H9 (cell line): ENCODE measurements around the gene LIPA. TPM values are rescaled to one million over a fixed set of nuclear protein-coding genes. Genes with fewer than 3 reads are reported as not detected.

Experiments
- DNase-seq: peaks from one replicate; pipeline ENCODE4 v3.0.0-alpha.2; 2017
- H2AFZ ChIP-seq: one replicate; pipeline ENCODE4 v1.6.1; 2013; ENCODE audit warnings: mild to moderate bottlenecking, low read length, control low read depth, moderate library complexity
- H2AK5ac ChIP-seq: 2 replicates; pipeline ENCODE4 v1.6.1; 2013; ENCODE audit warnings: low read length, control low read depth, mixed read lengths; ENCODE audit not compliant: insufficient read length
- H2BK120ac ChIP-seq: one replicate; pipeline ENCODE4 v1.6.1; 2013; ENCODE audit warnings: low read depth, mild to moderate bottlenecking, low read length, control low read depth, inconsistent platforms; ENCODE audit not compliant: poor library complexity, severe bottlenecking
- H2BK12ac ChIP-seq: 2 replicates; pipeline ENCODE4 v1.6.1; 2013; ENCODE audit warnings: low read length, control low read depth, mixed read lengths, low read depth; ENCODE audit not compliant: insufficient read length
- H2BK15ac ChIP-seq: 2 replicates; pipeline ENCODE4 v1.6.1; 2013; ENCODE audit warnings: low read depth, low read length, control low read depth
- H2BK20ac ChIP-seq: one replicate; pipeline ENCODE4 v1.6.1; 2013; ENCODE audit warnings: low read depth, mild to moderate bottlenecking, low read length, control low read depth, inconsistent platforms; ENCODE audit not compliant: poor library complexity, severe bottlenecking
- H2BK5ac ChIP-seq: 2 replicates; pipeline ENCODE4 v1.6.1; 2013; ENCODE audit warnings: low read length, control low read depth, mixed read lengths; ENCODE audit not compliant: insufficient read length
- H3K14ac ChIP-seq: 2 replicates; pipeline ENCODE4 v1.6.1; 2013; ENCODE audit warnings: low read length, control low read depth; ENCODE audit not compliant: insufficient read depth
- H3K18ac ChIP-seq: 2 replicates; pipeline ENCODE4 v1.6.1; 2013; ENCODE audit warnings: low read depth, mild to moderate bottlenecking, mixed read lengths, low read length, control low read depth; ENCODE audit not compliant: insufficient read length
- H3K23ac ChIP-seq: 2 replicates; pipeline ENCODE4 v1.6.1; 2013; ENCODE audit warnings: low read length, control low read depth, mixed read lengths, low read depth; ENCODE audit not compliant: insufficient read length
- H3K23me2 ChIP-seq: 2 replicates; pipeline ENCODE4 v1.6.1; 2013; ENCODE audit warnings: low read depth, mild to moderate bottlenecking, mixed read lengths, low read length, control low read depth; ENCODE audit not compliant: insufficient read length, poor library complexity, severe bottlenecking
- H3K27ac ChIP-seq: 2 replicates; pipeline ENCODE4 v1.5.1; 2013; ENCODE audit warnings: low read length, control low read depth, mixed read lengths, low read depth; ENCODE audit not compliant: insufficient read length
- H3K27me3 ChIP-seq: 2 replicates; pipeline ENCODE4 v1.6.1; 2013; ENCODE audit warnings: low read length, control low read depth, inconsistent platforms; ENCODE audit not compliant: insufficient read depth
- H3K4ac ChIP-seq: 2 replicates; pipeline ENCODE4 v1.6.1; 2013; ENCODE audit warnings: low read depth, mild to moderate bottlenecking, control low read depth, inconsistent platforms, low read length, moderate library complexity
- H3K4me1 ChIP-seq: 2 replicates; pipeline ENCODE4 v1.6.1; 2013; ENCODE audit warnings: low read length, control low read depth, inconsistent platforms; ENCODE audit not compliant: insufficient read depth
- H3K4me2 ChIP-seq: 2 replicates; pipeline ENCODE4 v1.6.1; 2013; ENCODE audit warnings: low read length, control low read depth, mixed read lengths; ENCODE audit not compliant: insufficient read length, insufficient read depth
- H3K56ac ChIP-seq: 2 replicates; pipeline ENCODE4 v1.6.1; 2013; ENCODE audit warnings: low read depth, mild to moderate bottlenecking, mixed read lengths, low read length, control low read depth; ENCODE audit not compliant: insufficient read length
- H3K79me1 ChIP-seq: 2 replicates; pipeline ENCODE4 v1.6.1; 2013; ENCODE audit warnings: low read depth, mild to moderate bottlenecking, moderate library complexity, low read length, control low read depth, inconsistent platforms; ENCODE audit not compliant: insufficient read depth, poor library complexity, severe bottlenecking
- H3K79me2 ChIP-seq: 2 replicates; pipeline ENCODE4 v1.6.1; 2013; ENCODE audit warnings: low read length, control low read depth, inconsistent platforms; ENCODE audit not compliant: insufficient read depth
- H3K9ac ChIP-seq: 2 replicates; pipeline ENCODE4 v1.6.1; 2013; ENCODE audit warnings: low read length, control low read depth, mixed read lengths; ENCODE audit not compliant: insufficient read length; ENCODE audit errors: extremely low read depth
- H3K9me3 ChIP-seq: one replicate; pipeline ENCODE4 v1.6.1; 2013; ENCODE audit warnings: low read depth, low read length, inconsistent platforms; ENCODE audit not compliant: control insufficient read depth
- H3T11ph ChIP-seq: one replicate; pipeline ENCODE4 v1.6.1; 2013; ENCODE audit warnings: mild to moderate bottlenecking, low read length, control low read depth, inconsistent platforms
- H4K20me1 ChIP-seq: one replicate; pipeline ENCODE4 v1.6.1; 2013; ENCODE audit not compliant: control insufficient read depth, insufficient read length, insufficient read depth
- H4K5ac ChIP-seq: 2 replicates; pipeline ENCODE4 v1.6.1; 2013; ENCODE audit warnings: low read depth, mild to moderate bottlenecking, mixed read lengths, low read length, control low read depth; ENCODE audit not compliant: insufficient read length
- H4K8ac ChIP-seq: replicated peaks from 2 replicates; pipeline ENCODE4 v1.6.1; 2013; ENCODE audit warnings: low read length, control low read depth, mixed read lengths, low read depth; ENCODE audit not compliant: insufficient read length
- H4K91ac ChIP-seq: 2 replicates; pipeline ENCODE4 v1.6.1; 2013; ENCODE audit warnings: low read depth, mild to moderate bottlenecking, moderate library complexity, mixed read lengths, low read length, control low read depth; ENCODE audit not compliant: insufficient read length
- H3K27ac Mint-ChIP-seq, 3 experiments: 2 replicates in 2 of 3; 3 replicates in 1 of 3; pipeline ENCODE4 v1.8.0; 2020 to 2021; ENCODE audit warnings: mixed read lengths in 3 of 3, mild to moderate bottlenecking in 1 of 3, moderate library complexity in 1 of 3
- H3K27me3 Mint-ChIP-seq: 2 replicates; pipeline ENCODE4 v1.8.0; 2021; ENCODE audit warnings: low read depth, mild to moderate bottlenecking, moderate library complexity, mixed read lengths
- H3K36me3 Mint-ChIP-seq, 3 experiments: 2 replicates in 2 of 3; 3 replicates in 1 of 3; pipeline ENCODE4 v1.8.0; 2020 to 2021; ENCODE audit warnings: low read depth in 3 of 3, mixed read lengths in 3 of 3; ENCODE audit not compliant: insufficient read depth in 1 of 3
- H3K4me1 Mint-ChIP-seq, 2 experiments: 2 replicates each; pipeline ENCODE4 v1.8.0; 2020; ENCODE audit warnings: mixed read lengths in 2 of 2
- H3K4me3 Mint-ChIP-seq, 2 experiments: 2 replicates in 1 of 2; 3 replicates in 1 of 2; pipeline ENCODE4 v1.8.0; 2020 to 2021; ENCODE audit warnings: mild to moderate bottlenecking in 2 of 2, mixed read lengths in 2 of 2, moderate library complexity in 1 of 2
- H3K9me3 Mint-ChIP-seq, 2 experiments: 2 replicates in 1 of 2; 3 replicates in 1 of 2; pipeline ENCODE4 v1.8.0; 2020; ENCODE audit warnings: mild to moderate bottlenecking in 2 of 2, mixed read lengths in 2 of 2, moderate library complexity in 1 of 2
- WGBS: extraction: QIAGEN DNeasy Blood & Tissue Kit; methylation state at CpG from one replicate; pipeline ENCODE4 v1.1.7; 2013; ENCODE audit warnings: missing lambda C conversion rate, low lambda C conversion rate, mixed read lengths; ENCODE audit not compliant: insufficient read length; ENCODE audit errors: extremely low coverage; 5-methylcytosine and 5-hydroxymethylcytosine counted together
- total RNA-seq: library from RNA; stranded (reverse); gene quantifications from 2 replicates; pipeline ENCODE4 v1.2.1, GENCODE V29; 2021
- TF ChIP-seq, protein P1 (sequence below): fragments of 200-600 bp; sonication (generic); conservative IDR thresholded peaks from 3 replicates; pipeline ENCODE4 v1.8.0; 2021; ENCODE audit warnings: antibody characterized with exemption, mild to moderate bottlenecking

LIPA gene
- total RNA-seq, 1 experiment from 2014 or later = 20.9 TPM

DNA sequence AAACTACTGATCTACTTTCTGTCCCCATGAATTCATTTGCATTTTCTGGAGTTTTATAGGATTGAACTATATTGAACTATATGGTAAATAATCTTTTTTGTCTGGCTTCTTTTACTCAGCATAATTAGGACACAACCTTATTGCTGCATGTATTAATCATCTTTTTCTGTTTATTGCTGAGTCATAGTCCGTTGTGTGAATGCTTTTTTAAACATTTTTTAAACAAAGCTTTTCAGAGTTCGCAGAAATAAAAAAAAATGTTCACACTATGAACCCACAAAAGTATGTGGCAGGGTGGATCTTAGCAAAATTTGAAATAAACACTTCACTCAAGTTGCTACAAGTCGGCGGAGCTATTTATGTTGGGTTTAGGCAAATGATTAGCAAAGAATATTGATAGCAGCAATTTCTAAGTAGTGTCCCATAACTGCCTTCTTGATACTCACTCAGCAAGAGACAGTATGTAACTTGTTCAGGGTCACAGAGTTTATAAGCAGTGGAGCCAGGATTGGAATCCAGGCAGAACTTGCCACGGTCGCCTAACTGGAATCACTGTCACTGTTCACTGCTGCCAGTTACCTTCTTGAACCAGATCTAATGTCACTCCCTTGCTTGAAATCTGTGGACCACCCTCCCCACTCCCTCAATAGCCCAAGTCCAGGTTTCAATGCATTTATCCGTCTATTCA, 50.1 kb downstream of the LIPA start:
- no peaks in the 10 kb centered on the region for H3K9me3 ChIP-seq
- H3K27me3 ChIP-seq = peaks cover 4% of the 10 kb centered on the region; the same call in 1 of the 2 replicates
- no peaks in the 10 kb centered on the region for H3K79me1 ChIP-seq
- H2AK5ac ChIP-seq = no peak overlapping the region
- H3K23me2 ChIP-seq = peaks cover 3% of the 10 kb centered on the region
- no peak overlapping the region for H2BK20ac ChIP-seq
- H3K23ac ChIP-seq = no peak overlapping the region
- no peak overlapping the region for H3K27ac Mint-ChIP-seq
- H3K4ac ChIP-seq = no peak overlapping the region
- no peak for DNase-seq
- H3K27me3 Mint-ChIP-seq = no peaks in the 10 kb centered on the region
- no peak overlapping the region for H2BK15ac ChIP-seq
- H2BK12ac ChIP-seq = no peak overlapping the region
- H2BK5ac ChIP-seq = no peak overlapping the region
- H3K4me3 Mint-ChIP-seq = no peak overlapping the region
- no peaks in the 10 kb centered on the region for H3K9me3 Mint-ChIP-seq
- peaks cover 9% of the 10 kb centered on the region in 2 experiments for H3K4me1 Mint-ChIP-seq
- no peak overlapping the region for H2AFZ ChIP-seq
- no peaks in the 10 kb centered on the region for H3K4me1 ChIP-seq
- no peak overlapping the region for H3K4me2 ChIP-seq
- no peak overlapping the region for H3K27ac ChIP-seq
- no peak overlapping the region for H3K14ac ChIP-seq
- H3T11ph ChIP-seq = no peak overlapping the region
- H4K5ac ChIP-seq = no peak overlapping the region
- WGBS = no CpG with 5 or more reads among the region's 7 CpGs
- no peaks in the 10 kb centered on the region for H3K36me3 Mint-ChIP-seq
- H3K56ac ChIP-seq = no peak overlapping the region
- H4K91ac ChIP-seq = no peak overlapping the region
- TF ChIP-seq, protein P1, sequence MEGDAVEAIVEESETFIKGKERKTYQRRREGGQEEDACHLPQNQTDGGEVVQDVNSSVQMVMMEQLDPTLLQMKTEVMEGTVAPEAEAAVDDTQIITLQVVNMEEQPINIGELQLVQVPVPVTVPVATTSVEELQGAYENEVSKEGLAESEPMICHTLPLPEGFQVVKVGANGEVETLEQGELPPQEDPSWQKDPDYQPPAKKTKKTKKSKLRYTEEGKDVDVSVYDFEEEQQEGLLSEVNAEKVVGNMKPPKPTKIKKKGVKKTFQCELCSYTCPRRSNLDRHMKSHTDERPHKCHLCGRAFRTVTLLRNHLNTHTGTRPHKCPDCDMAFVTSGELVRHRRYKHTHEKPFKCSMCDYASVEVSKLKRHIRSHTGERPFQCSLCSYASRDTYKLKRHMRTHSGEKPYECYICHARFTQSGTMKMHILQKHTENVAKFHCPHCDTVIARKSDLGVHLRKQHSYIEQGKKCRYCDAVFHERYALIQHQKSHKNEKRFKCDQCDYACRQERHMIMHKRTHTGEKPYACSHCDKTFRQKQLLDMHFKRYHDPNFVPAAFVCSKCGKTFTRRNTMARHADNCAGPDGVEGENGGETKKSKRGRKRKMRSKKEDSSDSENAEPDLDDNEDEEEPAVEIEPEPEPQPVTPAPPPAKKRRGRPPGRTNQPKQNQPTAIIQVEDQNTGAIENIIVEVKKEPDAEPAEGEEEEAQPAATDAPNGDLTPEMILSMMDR = no peak
- H4K8ac ChIP-seq = no peak overlapping the region
- no peak overlapping the region for H3K18ac ChIP-seq
- no peaks in the 10 kb centered on the region for H3K79me2 ChIP-seq
- no peak overlapping the region for H2BK120ac ChIP-seq
- H4K20me1 ChIP-seq = no peaks in the 10 kb centered on the region
- H3K9ac ChIP-seq = no peak overlapping the region
